GM12864 (cell line): ENCODE measurements around the gene CFAP92.

Experiments
- DNase-seq: peaks from one replicate; pipeline ENCODE4 v3.0.0-alpha.2; 2011; ENCODE audit warnings: low read depth
- H3K4me3 ChIP-seq: 2 replicates; pipeline ENCODE4 v1.5.1; 2011; ENCODE audit warnings: mild to moderate bottlenecking, low read depth, low read length, control low read depth
- CTCF ChIP-seq: IDR thresholded peaks from 2 replicates; pipeline ENCODE4 v1.5.1; 2011; ENCODE audit warnings: low read depth, mild to moderate bottlenecking, moderate library complexity, low read length, control low read depth, inconsistent platforms; ENCODE audit errors: missing control alignments

CFAP92 gene

DNA sequence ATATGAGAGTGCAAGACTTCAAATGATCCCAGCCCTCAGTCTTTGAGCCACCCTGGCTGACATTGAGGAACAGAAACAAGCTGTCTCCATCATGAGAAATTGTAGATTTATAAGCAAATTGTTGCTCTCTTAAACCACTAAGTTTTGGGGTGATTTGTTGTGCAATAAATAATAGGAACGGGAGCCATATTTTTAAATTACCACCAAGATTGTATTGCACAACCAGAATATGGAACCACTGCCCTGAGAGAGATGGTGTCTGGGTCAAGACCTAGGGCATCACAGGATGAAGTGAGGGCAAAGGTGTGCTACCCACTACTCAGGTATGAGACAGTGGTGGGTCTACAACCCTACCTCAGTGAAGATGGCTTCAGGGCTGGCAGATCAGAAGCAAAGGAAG is 2.3 kb upstream of the CFAP92 start:
- H3K4me3 ChIP-seq, result no peak overlapping the region
- TF ChIP-seq CTCF, result no peak
- DNase-seq, result no peak

DNA sequence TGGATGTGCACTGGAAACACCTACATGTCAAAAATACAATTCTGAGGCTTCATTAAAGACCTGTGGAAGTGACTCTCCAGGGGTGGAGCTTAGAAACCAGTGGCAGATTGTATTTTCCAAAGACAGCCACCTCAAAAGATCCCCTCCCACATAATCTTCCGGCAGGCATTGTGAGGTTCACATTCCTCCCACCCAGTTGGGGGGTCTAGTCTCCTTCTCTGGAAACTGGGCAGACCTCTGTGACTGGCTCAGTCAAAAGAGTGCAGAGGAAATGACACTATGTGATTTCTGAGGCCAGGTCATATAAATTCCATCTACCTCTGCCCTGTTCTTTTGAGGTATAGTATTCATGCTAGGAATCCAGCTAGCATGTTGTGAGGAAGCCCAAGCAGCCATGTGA is 1.9 kb upstream of the CFAP92 start:
- H3K4me3 ChIP-seq, result no peak overlapping the region
- DNase-seq, result no peak
- no peak for TF ChIP-seq CTCF

- DNase-seq, result no peak
- H3K4me3 ChIP-seq, result no peak overlapping the region; the same call in 1 of the 2 replicates
- TF ChIP-seq CTCF, result no peak
These were observed 988 bp upstream of the CFAP92 start for GRCh38 chr3:128994581-128995546.

- DNase-seq, result no peak
- no peak for TF ChIP-seq CTCF
- H3K4me3 ChIP-seq, result no peak overlapping the region; the same call in 1 of the 2 replicates
These were observed 267 bp upstream of the CFAP92 start for GRCh38 chr3:128994173-128994512.

- DNase-seq, result no peak
- no peak for TF ChIP-seq CTCF
- no peak overlapping the region for H3K4me3 ChIP-seq
These were observed 883 bp downstream of the CFAP92 start for GRCh38 chr3:128992926-128993460.

GRCh38 chr3:128991355-128991895 is 2.5 kb downstream of the CFAP92 start:
- DNase-seq, result no peak
- TF ChIP-seq CTCF, result no peak
- H3K4me3 ChIP-seq, result no peak overlapping the region
